ENCODE results near the gene CPNE7. TPM values are rescaled to one million over a fixed set of nuclear protein-coding genes. Genes with fewer than 3 reads are reported as not detected.

Gene CPNE7
- total and polyA plus RNA-seq, 2 of the 13 experiments (the other 11 are each of a cell fraction or from before 2014, with no cell fraction given): 0.59 TPM; not detected in 1

DNA sequence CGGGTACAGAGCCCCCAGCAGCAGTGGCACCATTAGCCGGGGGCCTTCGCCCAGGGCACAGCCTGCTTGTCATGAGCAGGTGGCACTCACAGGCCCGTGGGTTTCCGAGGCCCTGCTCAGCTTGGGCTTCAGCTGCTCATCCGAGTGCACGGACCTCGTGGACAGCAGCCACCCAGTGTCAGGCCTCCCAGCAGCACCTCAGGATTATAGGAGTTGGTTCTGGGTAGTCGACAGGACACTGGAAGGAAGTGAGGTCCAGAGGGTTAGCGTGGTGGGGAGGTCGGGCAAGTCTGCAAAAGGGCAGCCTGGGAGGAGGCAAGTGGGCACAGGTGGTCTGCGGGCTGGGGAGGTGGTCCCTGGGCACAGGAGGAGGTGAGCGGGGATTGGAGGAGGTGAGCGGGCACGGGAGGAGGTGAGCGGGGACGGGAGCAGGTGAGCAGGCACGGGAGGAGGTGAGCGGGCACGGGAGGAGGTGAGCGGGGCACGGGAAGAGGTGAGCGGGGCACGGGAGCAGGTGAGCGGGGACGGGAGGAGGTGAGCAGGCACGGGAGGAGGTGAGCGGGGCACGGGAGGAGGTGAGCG lies 5.1 kb upstream of the CPNE7 start:
- H3K9ac ChIP-seq (ENCODE audit: insufficient read depth, low read depth, low read length): no peak overlapping the region
- no peak overlapping the region for H3K4me2 ChIP-seq (ENCODE audit: low read depth, low read length)
- H3K9me3 ChIP-seq (ENCODE audit: low read length): no peaks in the 10 kb centered on the region
- 76% methylated on average over 25 of the region's 30 CpGs for WGBS (ENCODE audit: low lambda C conversion rate)
- CTCF ChIA-PET (ENCODE audit: low intra/inter-chr PET ratio, low total read pairs): no interaction called here
- no peak overlapping the region for H3K27ac ChIP-seq (ENCODE audit: extremely low read length, insufficient read depth, low read length)
- no peak overlapping the region for H2AFZ ChIP-seq (ENCODE audit: low read length)
- H3K4me3 ChIP-seq (replicated peaks in 1 of 3; ENCODE audit: insufficient read depth in 1 of 3, low read depth in 2 of 3, low read length in 3 of 3): no peak overlapping the region
- no TSS peak for BruUV-seq (replicated peaks)
- peaks cover 45% of the 10 kb centered on the region for H3K4me1 ChIP-seq (ENCODE audit: insufficient read depth, low read length)
- no peak for DNase-seq (ENCODE audit: low spot score)
- peaks cover 12% of the 10 kb centered on the region; the same call in 1 of the 2 replicates for H4K20me1 ChIP-seq (ENCODE audit: insufficient read depth, low read length)
- POLR2A ChIA-PET: no interaction called here
- in situ Hi-C loops (cut with HindIII; ENCODE audit: extremely low pct_ligation_motif_present, low pct_unique_long_range_greater_than_20kb) (no loop called here), intact Hi-C loops (cut with micrococcal nuclease; ENCODE audit: unreplicated experiment) (no loop called here)
- no peaks in the 10 kb centered on the region for H3K36me3 ChIP-seq (replicated peaks in 1 of 2; ENCODE audit: control insufficient read depth in 1 of 2, insufficient read depth in 2 of 2, low read length in 2 of 2)
- H3K79me2 ChIP-seq (ENCODE audit: insufficient read depth, low read length): no peaks in the 10 kb centered on the region
- no peak for FAIRE-seq
- H3K27me3 ChIP-seq (ENCODE audit: control insufficient read depth in 1 of 2, insufficient read depth in 2 of 2, low read length in 2 of 2): peaks cover 4 to 21% of the 10 kb centered on the region in 2 experiments; a peak in 3 of 5 replicates
- peak; percentile 3 for ATAC-seq
- peak; percentile 23 for TF ChIP-seq AGO1 (IDR thresholded peaks at IDR 0.05; ENCODE audit: low read depth, low read length, poor library complexity, severe bottlenecking)
- peak; percentile 24; the same call in 1 of the 2 replicates for TF ChIP-seq HNRNPL (IDR thresholded peaks at IDR 0.05; ENCODE audit: low read depth, low read length)
- TF ChIP-seq, protein P1, sequence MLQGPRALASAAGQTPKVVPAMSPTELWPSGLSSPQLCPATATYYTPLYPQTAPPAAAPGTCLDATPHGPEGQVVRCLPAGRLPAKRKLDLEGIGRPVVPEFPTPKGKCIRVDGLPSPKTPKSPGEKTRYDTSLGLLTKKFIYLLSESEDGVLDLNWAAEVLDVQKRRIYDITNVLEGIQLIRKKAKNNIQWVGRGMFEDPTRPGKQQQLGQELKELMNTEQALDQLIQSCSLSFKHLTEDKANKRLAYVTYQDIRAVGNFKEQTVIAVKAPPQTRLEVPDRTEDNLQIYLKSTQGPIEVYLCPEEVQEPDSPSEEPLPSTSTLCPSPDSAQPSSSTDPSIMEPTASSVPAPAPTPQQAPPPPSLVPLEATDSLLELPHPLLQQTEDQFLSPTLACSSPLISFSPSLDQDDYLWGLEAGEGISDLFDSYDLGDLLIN (CRISPR knock-in tag; IDR thresholded peaks at IDR 0.05; ENCODE audit: borderline replicate concordance): no peak
- no peak for TF ChIP-seq ZNF441 (CRISPR knock-in tag; IDR thresholded peaks at IDR 0.05; ENCODE audit: borderline replicate concordance)
- TF ChIP-seq ZNF24 (IDR thresholded peaks at IDR 0.05): no peak
- peak; percentile 14; the same call in 1 of the 2 replicates for TF ChIP-seq ZKSCAN5 (CRISPR knock-in tag; IDR thresholded peaks at IDR 0.05)
- 0 out of 2 replicates have a peak, but pooled peaks have one; percentile 19 for TF ChIP-seq MTA1 (CRISPR knock-in tag; IDR thresholded peaks at IDR 0.05; ENCODE audit: borderline replicate concordance)
- TF ChIP-seq, protein P2, sequence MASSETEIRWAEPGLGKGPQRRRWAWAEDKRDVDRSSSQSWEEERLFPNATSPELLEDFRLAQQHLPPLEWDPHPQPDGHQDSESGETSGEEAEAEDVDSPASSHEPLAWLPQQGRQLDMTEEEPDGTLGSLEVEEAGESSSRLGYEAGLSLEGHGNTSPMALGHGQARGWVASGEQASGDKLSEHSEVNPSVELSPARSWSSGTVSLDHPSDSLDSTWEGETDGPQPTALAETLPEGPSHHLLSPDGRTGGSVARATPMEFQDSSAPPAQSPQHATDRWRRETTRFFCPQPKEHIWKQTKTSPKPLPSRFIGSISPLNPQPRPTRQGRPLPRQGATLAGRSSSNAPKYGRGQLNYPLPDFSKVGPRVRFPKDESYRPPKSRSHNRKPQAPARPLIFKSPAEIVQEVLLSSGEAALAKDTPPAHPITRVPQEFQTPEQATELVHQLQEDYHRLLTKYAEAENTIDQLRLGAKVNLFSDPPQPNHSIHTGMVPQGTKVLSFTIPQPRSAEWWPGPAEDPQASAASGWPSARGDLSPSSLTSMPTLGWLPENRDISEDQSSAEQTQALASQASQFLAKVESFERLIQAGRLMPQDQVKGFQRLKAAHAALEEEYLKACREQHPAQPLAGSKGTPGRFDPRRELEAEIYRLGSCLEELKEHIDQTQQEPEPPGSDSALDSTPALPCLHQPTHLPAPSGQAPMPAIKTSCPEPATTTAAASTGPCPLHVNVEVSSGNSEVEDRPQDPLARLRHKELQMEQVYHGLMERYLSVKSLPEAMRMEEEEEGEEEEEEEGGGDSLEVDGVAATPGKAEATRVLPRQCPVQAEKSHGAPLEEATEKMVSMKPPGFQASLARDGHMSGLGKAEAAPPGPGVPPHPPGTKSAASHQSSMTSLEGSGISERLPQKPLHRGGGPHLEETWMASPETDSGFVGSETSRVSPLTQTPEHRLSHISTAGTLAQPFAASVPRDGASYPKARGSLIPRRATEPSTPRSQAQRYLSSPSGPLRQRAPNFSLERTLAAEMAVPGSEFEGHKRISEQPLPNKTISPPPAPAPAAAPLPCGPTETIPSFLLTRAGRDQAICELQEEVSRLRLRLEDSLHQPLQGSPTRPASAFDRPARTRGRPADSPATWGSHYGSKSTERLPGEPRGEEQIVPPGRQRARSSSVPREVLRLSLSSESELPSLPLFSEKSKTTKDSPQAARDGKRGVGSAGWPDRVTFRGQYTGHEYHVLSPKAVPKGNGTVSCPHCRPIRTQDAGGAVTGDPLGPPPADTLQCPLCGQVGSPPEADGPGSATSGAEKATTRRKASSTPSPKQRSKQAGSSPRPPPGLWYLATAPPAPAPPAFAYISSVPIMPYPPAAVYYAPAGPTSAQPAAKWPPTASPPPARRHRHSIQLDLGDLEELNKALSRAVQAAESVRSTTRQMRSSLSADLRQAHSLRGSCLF (CRISPR knock-in tag; IDR thresholded peaks at IDR 0.05; ENCODE audit: borderline replicate concordance): no peak
- TF ChIP-seq, protein P3, sequence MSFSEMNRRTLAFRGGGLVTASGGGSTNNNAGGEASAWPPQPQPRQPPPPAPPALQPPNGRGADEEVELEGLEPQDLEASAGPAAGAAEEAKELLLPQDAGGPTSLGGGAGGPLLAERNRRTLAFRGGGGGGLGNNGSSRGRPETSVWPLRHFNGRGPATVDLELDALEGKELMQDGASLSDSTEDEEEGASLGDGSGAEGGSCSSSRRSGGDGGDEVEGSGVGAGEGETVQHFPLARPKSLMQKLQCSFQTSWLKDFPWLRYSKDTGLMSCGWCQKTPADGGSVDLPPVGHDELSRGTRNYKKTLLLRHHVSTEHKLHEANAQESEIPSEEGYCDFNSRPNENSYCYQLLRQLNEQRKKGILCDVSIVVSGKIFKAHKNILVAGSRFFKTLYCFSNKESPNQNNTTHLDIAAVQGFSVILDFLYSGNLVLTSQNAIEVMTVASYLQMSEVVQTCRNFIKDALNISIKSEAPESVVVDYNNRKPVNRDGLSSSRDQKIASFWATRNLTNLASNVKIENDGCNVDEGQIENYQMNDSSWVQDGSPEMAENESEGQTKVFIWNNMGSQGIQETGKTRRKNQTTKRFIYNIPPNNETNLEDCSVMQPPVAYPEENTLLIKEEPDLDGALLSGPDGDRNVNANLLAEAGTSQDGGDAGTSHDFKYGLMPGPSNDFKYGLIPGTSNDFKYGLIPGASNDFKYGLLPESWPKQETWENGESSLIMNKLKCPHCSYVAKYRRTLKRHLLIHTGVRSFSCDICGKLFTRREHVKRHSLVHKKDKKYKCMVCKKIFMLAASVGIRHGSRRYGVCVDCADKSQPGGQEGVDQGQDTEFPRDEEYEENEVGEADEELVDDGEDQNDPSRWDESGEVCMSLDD (CRISPR knock-in tag; IDR thresholded peaks at IDR 0.05; ENCODE audit: borderline replicate concordance): no peak
- TF ChIP-seq, protein P4, sequence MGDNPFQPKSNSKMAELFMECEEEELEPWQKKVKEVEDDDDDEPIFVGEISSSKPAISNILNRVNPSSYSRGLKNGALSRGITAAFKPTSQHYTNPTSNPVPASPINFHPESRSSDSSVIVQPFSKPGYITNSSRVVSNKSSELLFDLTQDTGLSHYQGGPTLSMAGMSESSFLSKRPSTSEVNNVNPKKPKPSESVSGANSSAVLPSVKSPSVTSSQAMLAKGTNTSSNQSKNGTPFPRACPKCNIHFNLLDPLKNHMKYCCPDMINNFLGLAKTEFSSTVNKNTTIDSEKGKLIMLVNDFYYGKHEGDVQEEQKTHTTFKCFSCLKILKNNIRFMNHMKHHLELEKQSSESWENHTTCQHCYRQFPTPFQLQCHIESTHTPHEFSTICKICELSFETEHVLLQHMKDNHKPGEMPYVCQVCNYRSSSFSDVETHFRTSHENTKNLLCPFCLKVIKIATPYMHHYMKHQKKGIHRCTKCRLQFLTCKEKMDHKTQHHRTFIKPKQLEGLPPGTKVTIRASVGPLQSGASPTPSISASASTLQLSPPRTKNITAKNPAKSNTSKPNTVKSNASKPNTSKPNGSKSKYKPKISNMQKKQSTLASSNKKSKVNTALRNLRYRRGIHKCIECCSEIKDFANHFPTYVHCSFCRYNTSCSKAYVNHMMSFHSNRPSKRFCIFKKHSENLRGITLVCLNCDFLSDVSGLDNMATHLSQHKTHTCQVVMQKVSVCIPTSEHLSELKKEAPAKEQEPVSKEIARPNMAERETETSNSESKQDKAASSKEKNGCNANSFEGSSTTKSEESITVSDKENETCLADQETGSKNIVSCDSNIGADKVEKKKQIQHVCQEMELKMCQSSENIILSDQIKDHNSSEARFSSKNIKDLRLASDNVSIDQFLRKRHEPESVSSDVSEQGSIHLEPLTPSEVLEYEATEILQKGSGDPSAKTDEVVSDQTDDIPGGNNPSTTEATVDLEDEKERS (CRISPR knock-in tag; IDR thresholded peaks at IDR 0.05): no peak

Data from HepG2 (cell line).